Measurements from ENCODE around the gene TMPRSS6. TPM values are rescaled to one million over a fixed set of nuclear protein-coding genes. Genes with fewer than 3 reads are reported as not detected.

The TMPRSS6 gene
- total RNA-seq, 1 experiment from 2014 or later: not detected

DNA sequence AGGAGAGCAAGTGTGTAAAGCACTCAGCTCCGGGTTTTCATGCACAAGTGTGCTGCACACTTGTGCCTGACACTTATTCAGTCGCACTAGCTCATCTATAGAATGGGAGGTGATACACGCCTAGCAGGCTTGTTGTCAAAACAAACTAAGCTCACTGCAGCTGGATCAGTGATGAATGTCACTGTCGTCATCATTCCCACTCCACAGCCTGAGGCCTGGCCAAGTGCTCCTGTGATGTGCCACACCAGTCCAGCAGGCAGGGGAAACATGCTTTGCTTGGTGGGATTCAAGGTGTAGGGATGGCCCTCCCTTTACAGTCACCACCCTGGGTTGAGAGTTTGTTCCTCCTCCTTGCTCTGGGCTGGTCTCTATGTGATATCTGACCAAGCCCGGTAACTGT lies 83.2 kb downstream of the TMPRSS6 start:
- TF ChIP-seq, protein P1, sequence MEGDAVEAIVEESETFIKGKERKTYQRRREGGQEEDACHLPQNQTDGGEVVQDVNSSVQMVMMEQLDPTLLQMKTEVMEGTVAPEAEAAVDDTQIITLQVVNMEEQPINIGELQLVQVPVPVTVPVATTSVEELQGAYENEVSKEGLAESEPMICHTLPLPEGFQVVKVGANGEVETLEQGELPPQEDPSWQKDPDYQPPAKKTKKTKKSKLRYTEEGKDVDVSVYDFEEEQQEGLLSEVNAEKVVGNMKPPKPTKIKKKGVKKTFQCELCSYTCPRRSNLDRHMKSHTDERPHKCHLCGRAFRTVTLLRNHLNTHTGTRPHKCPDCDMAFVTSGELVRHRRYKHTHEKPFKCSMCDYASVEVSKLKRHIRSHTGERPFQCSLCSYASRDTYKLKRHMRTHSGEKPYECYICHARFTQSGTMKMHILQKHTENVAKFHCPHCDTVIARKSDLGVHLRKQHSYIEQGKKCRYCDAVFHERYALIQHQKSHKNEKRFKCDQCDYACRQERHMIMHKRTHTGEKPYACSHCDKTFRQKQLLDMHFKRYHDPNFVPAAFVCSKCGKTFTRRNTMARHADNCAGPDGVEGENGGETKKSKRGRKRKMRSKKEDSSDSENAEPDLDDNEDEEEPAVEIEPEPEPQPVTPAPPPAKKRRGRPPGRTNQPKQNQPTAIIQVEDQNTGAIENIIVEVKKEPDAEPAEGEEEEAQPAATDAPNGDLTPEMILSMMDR (IDR thresholded peaks at IDR 0.05; ENCODE audit: unreplicated experiment): no peak
- Mint-ChIP-seq H3K4me1 (ENCODE audit: low read depth, unreplicated experiment) (peaks cover 28% of the 10 kb centered on the region), H3K9me3 (ENCODE audit: low read depth, unreplicated experiment) (no peaks in the 10 kb centered on the region), H3K27ac (ENCODE audit: unreplicated experiment) (no peak overlapping the region), H3K36me3 (ENCODE audit: insufficient read depth, unreplicated experiment) (peaks cover 63% of the 10 kb centered on the region), H3K4me3 (ENCODE audit: low read depth, unreplicated experiment) (no peak overlapping the region), H3K27me3 (ENCODE audit: unreplicated experiment) (no peaks in the 10 kb centered on the region)
- intact Hi-C loops (cut with micrococcal nuclease; ENCODE audit: unreplicated experiment): no loop called here
- CTCF ChIA-PET: no interaction called here
- DNase-seq: no peak
- no TSS peak for BruUV-seq (replicated peaks)

DNA sequence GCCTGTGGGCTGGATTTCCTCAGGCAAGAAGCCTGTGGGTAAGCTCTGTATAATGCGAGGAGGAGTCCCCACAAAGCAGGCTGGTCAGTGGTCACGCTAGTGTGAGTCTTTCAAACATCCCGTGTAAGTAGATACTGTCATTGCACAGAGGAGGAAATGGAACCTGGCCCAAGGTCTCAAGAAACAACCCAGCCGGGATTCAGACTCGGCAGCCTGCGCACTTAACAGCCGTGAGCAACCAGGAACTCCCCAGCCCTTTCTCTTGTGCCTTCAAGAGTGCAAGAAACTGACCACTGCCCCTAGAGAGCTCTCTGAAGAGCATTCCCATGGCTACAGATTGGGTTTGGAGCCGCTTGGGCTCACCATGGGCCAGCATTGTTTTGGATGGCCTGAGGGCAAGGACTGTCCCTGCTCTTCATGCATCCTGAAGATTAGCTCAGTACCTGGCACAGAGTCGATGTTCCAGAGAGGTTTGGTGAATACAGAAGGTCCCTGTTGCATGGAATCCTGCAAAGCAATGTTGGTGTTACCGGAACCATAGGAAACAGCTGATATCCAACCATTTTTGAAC lies 83.9 kb downstream of the TMPRSS6 start:
- TF ChIP-seq, protein P1 (IDR thresholded peaks at IDR 0.05; ENCODE audit: unreplicated experiment): no peak
- Mint-ChIP-seq H3K9me3 (ENCODE audit: low read depth, unreplicated experiment) (no peaks in the 10 kb centered on the region), H3K4me3 (ENCODE audit: low read depth, unreplicated experiment) (no peak overlapping the region), H3K36me3 (ENCODE audit: insufficient read depth, unreplicated experiment) (peaks cover 59% of the 10 kb centered on the region), H3K27me3 (ENCODE audit: unreplicated experiment) (no peaks in the 10 kb centered on the region), H3K4me1 (ENCODE audit: low read depth, unreplicated experiment) (peaks cover 27% of the 10 kb centered on the region), H3K27ac (ENCODE audit: unreplicated experiment) (no peak overlapping the region)
- intact Hi-C loops (cut with micrococcal nuclease; ENCODE audit: unreplicated experiment): no loop called here
- no peak for DNase-seq
- BruUV-seq (replicated peaks): no TSS peak
- CTCF ChIA-PET: interaction anchor here (0.5 kb wide), 1 partner anchor 19 kb away, joined by 3 read pairs; no protein-coding TSS in a partner anchor

DNA sequence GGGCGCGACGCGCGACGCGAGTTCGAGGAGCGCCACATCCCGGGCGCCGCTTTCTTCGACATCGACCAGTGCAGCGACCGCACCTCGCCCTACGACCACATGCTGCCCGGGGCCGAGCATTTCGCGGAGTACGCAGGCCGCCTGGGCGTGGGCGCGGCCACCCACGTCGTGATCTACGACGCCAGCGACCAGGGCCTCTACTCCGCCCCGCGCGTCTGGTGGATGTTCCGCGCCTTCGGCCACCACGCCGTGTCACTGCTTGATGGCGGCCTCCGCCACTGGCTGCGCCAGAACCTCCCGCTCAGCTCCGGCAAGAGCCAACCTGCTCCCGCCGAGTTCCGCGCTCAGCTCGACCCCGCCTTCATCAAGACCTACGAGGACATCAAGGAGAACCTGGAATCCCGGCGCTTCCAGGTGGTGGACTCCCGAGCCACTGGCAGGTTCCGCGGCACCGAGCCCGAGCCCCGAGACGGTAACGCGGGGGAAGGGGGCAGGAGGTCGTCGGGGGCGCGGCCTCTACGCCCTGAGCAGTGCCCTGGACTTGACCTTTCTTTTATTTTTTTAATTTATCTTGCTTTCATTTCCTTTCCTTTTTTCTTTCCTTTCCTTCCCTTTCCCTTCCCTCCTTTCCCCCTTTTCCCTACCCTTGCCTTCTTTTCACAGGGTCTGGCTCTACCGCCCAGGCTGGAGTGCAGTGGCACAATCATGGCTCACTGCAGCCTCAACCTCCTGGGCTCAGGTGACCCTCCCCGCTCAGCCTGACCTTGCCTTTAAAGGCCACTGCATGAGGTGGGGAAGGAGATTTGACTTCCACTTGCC lies 85.0 kb downstream of the TMPRSS6 start:
- CTCF ChIA-PET: no interaction called here
- BruUV-seq (replicated peaks): no TSS peak
- Mint-ChIP-seq H3K4me1 (ENCODE audit: low read depth, unreplicated experiment) (peaks cover 24% of the 10 kb centered on the region), H3K27ac (ENCODE audit: unreplicated experiment) (peak overlapping the region; percentile 29), H3K27me3 (ENCODE audit: unreplicated experiment) (no peaks in the 10 kb centered on the region), H3K9me3 (ENCODE audit: low read depth, unreplicated experiment) (no peaks in the 10 kb centered on the region), H3K36me3 (ENCODE audit: insufficient read depth, unreplicated experiment) (peaks cover 61% of the 10 kb centered on the region), H3K4me3 (ENCODE audit: low read depth, unreplicated experiment) (no peak overlapping the region)
- TF ChIP-seq, protein P1 (IDR thresholded peaks at IDR 0.05; ENCODE audit: unreplicated experiment): no peak
- intact Hi-C loops (cut with micrococcal nuclease; ENCODE audit: unreplicated experiment): no loop called here
- no peak for DNase-seq

DNA sequence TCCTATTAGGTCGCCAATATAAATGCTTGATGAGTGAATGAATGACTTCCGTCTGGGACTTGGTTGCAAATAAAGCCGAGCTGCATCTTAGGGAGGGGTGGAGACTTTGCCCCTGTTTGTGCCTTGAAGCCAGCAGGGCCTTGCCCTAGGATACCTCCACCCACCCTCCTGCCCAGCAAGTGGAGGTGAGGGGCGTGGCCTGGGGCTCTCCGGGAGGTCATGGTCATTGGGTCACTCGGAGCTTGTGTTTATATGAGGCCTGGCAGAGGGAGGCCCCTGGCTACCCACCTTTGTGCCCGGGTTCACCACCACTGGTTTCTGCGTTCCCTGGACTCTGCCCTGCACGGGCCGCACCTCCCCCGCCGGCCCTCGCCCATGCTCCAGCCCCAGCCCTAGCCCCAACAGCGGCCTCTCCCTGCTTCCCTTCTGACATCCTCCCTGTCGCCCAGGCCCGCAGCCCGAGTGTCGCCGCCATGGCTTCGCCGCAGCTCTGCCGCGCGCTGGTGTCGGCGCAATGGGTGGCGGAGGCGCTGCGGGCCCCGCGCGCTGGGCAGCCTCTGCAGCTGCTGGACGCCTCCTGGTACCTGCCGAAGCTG lies 85.7 kb downstream of the TMPRSS6 start:
- TF ChIP-seq, protein P1 (IDR thresholded peaks at IDR 0.05; ENCODE audit: unreplicated experiment): no peak
- no peaks in the 10 kb centered on the region for H3K9me3 Mint-ChIP-seq (ENCODE audit: low read depth, unreplicated experiment)
- H3K4me3 Mint-ChIP-seq (ENCODE audit: low read depth, unreplicated experiment): no peak overlapping the region
- DNase-seq: no peak
- intact Hi-C loops (cut with micrococcal nuclease; ENCODE audit: unreplicated experiment): no loop called here
- no peaks in the 10 kb centered on the region for H3K27me3 Mint-ChIP-seq (ENCODE audit: unreplicated experiment)
- H3K4me1 Mint-ChIP-seq (ENCODE audit: low read depth, unreplicated experiment): peaks cover 24% of the 10 kb centered on the region
- peaks cover 67% of the 10 kb centered on the region for H3K36me3 Mint-ChIP-seq (ENCODE audit: insufficient read depth, unreplicated experiment)
- H3K27ac Mint-ChIP-seq (ENCODE audit: unreplicated experiment): no peak overlapping the region
- no TSS peak for BruUV-seq (replicated peaks)
- CTCF ChIA-PET: no interaction called here

Data from Calu3 (cell line).